Neural cell (in vitro differentiated cells): Measurements from ENCODE around the gene SP140L. TPM values are rescaled to one million over a fixed set of nuclear protein-coding genes. Genes with fewer than 3 reads are reported as not detected.

Experiments used
- H2AFZ ChIP-seq: fragments of 200-600, 300-800 bp; sonication (generic), shearing (Covaris generic); 2 replicates; pipeline ENCODE4 v1.6.0; 2014; ENCODE audit warnings: low read depth, mild to moderate bottlenecking, antibody characterized with exemption, low read length, moderate library complexity
- H3F3A ChIP-seq: fragments of 200-600 bp; shearing (Covaris generic); 2 replicates; pipeline ENCODE4 v1.6.1; 2016; ENCODE audit warnings: mild to moderate bottlenecking, moderate library complexity, mixed read lengths, antibody characterized with exemption, low read length; ENCODE audit not compliant: insufficient read depth, poor library complexity, severe bottlenecking
- H3K27ac ChIP-seq: fragments of 200-600, 300-800 bp; sonication (generic), shearing (Covaris generic); 2 replicates; pipeline ENCODE4 v1.5.1; 2014; ENCODE audit warnings: mild to moderate bottlenecking, low read length, moderate library complexity
- H3K27me3 ChIP-seq: fragments of 300-800, 200-600 bp; sonication (generic), shearing (Covaris generic); 2 replicates; pipeline ENCODE4 v1.6.0; 2014; ENCODE audit warnings: mild to moderate bottlenecking, low read depth, low read length, moderate library complexity; ENCODE audit not compliant: insufficient read depth
- H3K36me3 ChIP-seq: fragments of 300-800, 200-600 bp; sonication (generic), shearing (Covaris generic); 2 replicates; pipeline ENCODE4 v1.5.1; 2014; ENCODE audit warnings: mild to moderate bottlenecking, antibody characterized with exemption, low read length, moderate library complexity; ENCODE audit not compliant: insufficient read depth
- H3K4me2 ChIP-seq: fragments of 300-800, 200-600 bp; sonication (generic), shearing (Covaris generic); 2 replicates; pipeline ENCODE4 v1.6.0; 2014; ENCODE audit warnings: mild to moderate bottlenecking, low read length
- H3K4me3 ChIP-seq: fragments of 300-800, 200-600 bp; sonication (generic), shearing (Covaris generic); 2 replicates; pipeline ENCODE4 v1.5.1; 2014; ENCODE audit warnings: mild to moderate bottlenecking, low read length, moderate library complexity
- H3K79me2 ChIP-seq: fragments of 200-600 bp; shearing (Covaris generic); replicated peaks from 2 replicates; pipeline ENCODE4 v1.6.0; 2014; ENCODE audit warnings: mild to moderate bottlenecking, low read length, moderate library complexity; ENCODE audit not compliant: insufficient read depth
- H3K9ac ChIP-seq: fragments of 300-800, 200-600 bp; sonication (generic), shearing (Covaris generic); 2 replicates; pipeline ENCODE4 v1.6.1; 2016; ENCODE audit warnings: mild to moderate bottlenecking, low read length, mixed read lengths
- H3K9me2 ChIP-seq: fragments of 200-600 bp; shearing (Covaris generic); 2 replicates; pipeline ENCODE4 v1.6.1; 2016; ENCODE audit warnings: mild to moderate bottlenecking, low read length, mixed read lengths; ENCODE audit not compliant: insufficient read depth
- H3K9me3 ChIP-seq: fragments of 200-600, 300-800 bp; sonication (generic), shearing (Covaris generic); 2 replicates; pipeline ENCODE4 v1.6.1; 2016; ENCODE audit warnings: mild to moderate bottlenecking, mixed run types, low read length, moderate library complexity, mixed read lengths
- H4K20me1 ChIP-seq: fragments of 200-600 bp; shearing (Covaris generic); 2 replicates; pipeline ENCODE4 v1.6.1; 2016; ENCODE audit warnings: mild to moderate bottlenecking, mixed run types; ENCODE audit not compliant: insufficient read depth
- EP300 ChIP-seq: fragments of 450-650 bp; conservative IDR thresholded peaks from 2 replicates; pipeline ENCODE4 v1.6.1; 2014; ENCODE audit warnings: antibody characterized with exemption, mild to moderate bottlenecking, moderate library complexity; ENCODE audit not compliant: poor library complexity, severe bottlenecking
- EZH2 ChIP-seq: fragments of 200-600, 300-800 bp; shearing (Covaris generic), sonication (generic); IDR thresholded peaks from 2 replicates; pipeline ENCODE4 v1.6.1; 2014; ENCODE audit warnings: antibody characterized with exemption, low read length, borderline replicate concordance, mild to moderate bottlenecking; ENCODE audit not compliant: insufficient read depth, poor library complexity, severe bottlenecking
- MXI1 ChIP-seq: fragments of 450-650 bp; conservative IDR thresholded peaks from 2 replicates; pipeline ENCODE4 v1.6.1; 2014; ENCODE audit warnings: antibody characterized with exemption, mild to moderate bottlenecking; ENCODE audit not compliant: poor library complexity, severe bottlenecking
- POLR2AphosphoS5 ChIP-seq: IDR thresholded peaks from 2 replicates; pipeline ENCODE4 v1.6.1; 2012
- RAD21 ChIP-seq: fragments of 450-650 bp; conservative IDR thresholded peaks from 2 replicates; pipeline ENCODE4 v1.6.1; 2014; ENCODE audit warnings: antibody characterized with exemption, mild to moderate bottlenecking, moderate library complexity
- SMC3 ChIP-seq: fragments of 450-650 bp; conservative IDR thresholded peaks from 2 replicates; pipeline ENCODE4 v1.6.1; 2014; ENCODE audit warnings: antibody characterized with exemption, mild to moderate bottlenecking, moderate library complexity; ENCODE audit not compliant: poor library complexity
- TAF1 ChIP-seq: IDR thresholded peaks from 2 replicates; pipeline ENCODE4 v1.6.1; 2012; ENCODE audit warnings: low read depth
- polyA plus RNA-seq: library from polyadenylated mRNA; depleted of rRNA; stranded (reverse); fragments of >200 nt; gene quantifications from 2 replicates; pipeline ENCODE4 v1.2.3, GENCODE V29; 2014
- TF ChIP-seq, protein P1 (sequence below): fragments of 450-650 bp; IDR thresholded peaks from 2 replicates; pipeline ENCODE4 v1.5.1; 2014; ENCODE audit warnings: antibody characterized with exemption, mild to moderate bottlenecking, moderate library complexity; ENCODE audit not compliant: poor library complexity, severe bottlenecking
- TF ChIP-seq, protein P2 (sequence below): IDR thresholded peaks from 2 replicates; pipeline ENCODE4 v1.6.1; 2012; ENCODE audit warnings: borderline replicate concordance

Gene SP140L
- polyA plus RNA-seq, 1 donor from 2014 or later, result not detected

DNA sequence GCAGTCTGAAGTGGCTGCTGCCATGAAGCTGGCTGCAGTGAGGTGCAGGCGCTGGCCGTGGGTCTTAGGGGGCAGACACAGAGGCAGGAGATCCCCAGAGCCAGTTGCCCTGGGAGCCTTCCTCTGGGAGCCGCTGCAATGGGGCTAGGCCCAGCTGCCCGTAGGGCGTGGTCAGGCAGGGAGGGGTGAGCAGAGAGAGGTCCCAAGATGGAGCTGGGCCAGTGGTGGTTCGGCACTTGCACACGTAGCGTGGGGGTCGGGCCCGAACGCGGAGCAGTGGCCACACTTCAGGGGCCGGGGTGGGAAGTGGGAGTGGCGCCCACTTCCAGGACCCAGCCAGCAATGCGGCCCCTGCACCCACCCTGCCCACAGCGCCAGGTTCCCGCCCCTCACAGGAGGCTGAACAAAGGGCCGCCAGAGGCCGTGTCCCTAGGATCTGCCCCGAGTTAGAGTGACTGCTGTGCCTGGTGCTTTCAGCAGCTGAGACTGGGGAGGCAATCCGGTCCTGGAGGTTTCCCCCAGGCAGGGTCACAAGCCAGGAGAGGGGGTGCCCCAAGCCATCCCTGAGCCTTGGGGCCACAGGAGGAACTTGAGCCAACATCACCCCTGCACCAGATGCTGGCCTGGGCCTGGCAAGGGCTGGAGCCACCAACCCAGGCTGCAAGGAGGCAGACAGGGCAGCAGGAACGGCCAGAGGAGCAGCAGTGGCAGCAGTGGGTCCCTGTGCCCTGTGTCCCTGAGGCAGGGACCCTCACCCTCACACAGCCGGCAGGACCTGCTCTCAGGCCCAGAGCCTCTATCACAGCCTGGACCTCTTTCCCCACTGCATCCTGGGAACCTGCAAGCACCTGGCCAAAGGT, 21.3 kb upstream of the SP140L start:
- Histone ChIP-seq H3F3A (no peaks in the 10 kb centered on the region), H3K79me2 (no peaks in the 10 kb centered on the region), H3K4me2 (no peak overlapping the region), H3K4me3 (no peak overlapping the region), H4K20me1 (no peaks in the 10 kb centered on the region), H3K27ac (no peak overlapping the region), H3K27me3 (no peaks in the 10 kb centered on the region), H3K9ac (no peak overlapping the region), H3K9me2 (no peaks in the 10 kb centered on the region), H2AFZ (no peak overlapping the region), H3K9me3 (no peaks in the 10 kb centered on the region), H3K36me3 (no peaks in the 10 kb centered on the region)
- TF ChIP-seq, protein P1, sequence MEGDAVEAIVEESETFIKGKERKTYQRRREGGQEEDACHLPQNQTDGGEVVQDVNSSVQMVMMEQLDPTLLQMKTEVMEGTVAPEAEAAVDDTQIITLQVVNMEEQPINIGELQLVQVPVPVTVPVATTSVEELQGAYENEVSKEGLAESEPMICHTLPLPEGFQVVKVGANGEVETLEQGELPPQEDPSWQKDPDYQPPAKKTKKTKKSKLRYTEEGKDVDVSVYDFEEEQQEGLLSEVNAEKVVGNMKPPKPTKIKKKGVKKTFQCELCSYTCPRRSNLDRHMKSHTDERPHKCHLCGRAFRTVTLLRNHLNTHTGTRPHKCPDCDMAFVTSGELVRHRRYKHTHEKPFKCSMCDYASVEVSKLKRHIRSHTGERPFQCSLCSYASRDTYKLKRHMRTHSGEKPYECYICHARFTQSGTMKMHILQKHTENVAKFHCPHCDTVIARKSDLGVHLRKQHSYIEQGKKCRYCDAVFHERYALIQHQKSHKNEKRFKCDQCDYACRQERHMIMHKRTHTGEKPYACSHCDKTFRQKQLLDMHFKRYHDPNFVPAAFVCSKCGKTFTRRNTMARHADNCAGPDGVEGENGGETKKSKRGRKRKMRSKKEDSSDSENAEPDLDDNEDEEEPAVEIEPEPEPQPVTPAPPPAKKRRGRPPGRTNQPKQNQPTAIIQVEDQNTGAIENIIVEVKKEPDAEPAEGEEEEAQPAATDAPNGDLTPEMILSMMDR, result no peak
- TF ChIP-seq RAD21 (no peak), EP300 (no peak), EZH2 (no peak), MXI1 (no peak), SMC3 (no peak), TAF1 (no peak)

DNA sequence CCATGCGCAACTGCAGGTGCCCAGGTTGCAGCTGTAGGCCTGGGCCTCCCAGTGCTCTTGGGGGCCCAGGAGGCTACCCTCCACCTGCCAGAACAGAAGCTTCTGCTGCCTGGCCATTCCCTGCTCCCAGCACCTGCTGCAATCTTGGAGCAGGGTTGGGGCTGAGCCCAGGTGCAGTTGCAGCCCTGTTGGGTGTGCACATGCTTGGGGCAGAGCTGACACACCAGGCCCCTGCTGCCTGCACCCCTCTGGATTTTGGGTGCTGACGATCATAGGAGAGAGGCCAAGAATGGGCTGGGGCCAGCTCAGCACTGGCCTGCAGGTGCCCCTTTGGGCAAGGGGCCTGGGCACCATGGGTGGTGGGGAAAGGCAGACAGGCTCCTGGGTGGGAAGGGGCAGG, 20.5 kb upstream of the SP140L start:
- Histone ChIP-seq H3K27ac (no peak overlapping the region), H3K27me3 (no peaks in the 10 kb centered on the region), H3K9ac (no peak overlapping the region), H3K79me2 (no peaks in the 10 kb centered on the region), H2AFZ (no peak overlapping the region), H3K9me3 (no peaks in the 10 kb centered on the region), H3K36me3 (no peaks in the 10 kb centered on the region), H3K4me3 (no peak overlapping the region), H3K9me2 (no peaks in the 10 kb centered on the region), H3F3A (no peaks in the 10 kb centered on the region), H4K20me1 (no peaks in the 10 kb centered on the region), H3K4me2 (no peak overlapping the region)
- TF ChIP-seq SMC3, result no peak
- TF ChIP-seq EP300, result no peak
- TF ChIP-seq, protein P1, result no peak
- TF ChIP-seq, protein P2, sequence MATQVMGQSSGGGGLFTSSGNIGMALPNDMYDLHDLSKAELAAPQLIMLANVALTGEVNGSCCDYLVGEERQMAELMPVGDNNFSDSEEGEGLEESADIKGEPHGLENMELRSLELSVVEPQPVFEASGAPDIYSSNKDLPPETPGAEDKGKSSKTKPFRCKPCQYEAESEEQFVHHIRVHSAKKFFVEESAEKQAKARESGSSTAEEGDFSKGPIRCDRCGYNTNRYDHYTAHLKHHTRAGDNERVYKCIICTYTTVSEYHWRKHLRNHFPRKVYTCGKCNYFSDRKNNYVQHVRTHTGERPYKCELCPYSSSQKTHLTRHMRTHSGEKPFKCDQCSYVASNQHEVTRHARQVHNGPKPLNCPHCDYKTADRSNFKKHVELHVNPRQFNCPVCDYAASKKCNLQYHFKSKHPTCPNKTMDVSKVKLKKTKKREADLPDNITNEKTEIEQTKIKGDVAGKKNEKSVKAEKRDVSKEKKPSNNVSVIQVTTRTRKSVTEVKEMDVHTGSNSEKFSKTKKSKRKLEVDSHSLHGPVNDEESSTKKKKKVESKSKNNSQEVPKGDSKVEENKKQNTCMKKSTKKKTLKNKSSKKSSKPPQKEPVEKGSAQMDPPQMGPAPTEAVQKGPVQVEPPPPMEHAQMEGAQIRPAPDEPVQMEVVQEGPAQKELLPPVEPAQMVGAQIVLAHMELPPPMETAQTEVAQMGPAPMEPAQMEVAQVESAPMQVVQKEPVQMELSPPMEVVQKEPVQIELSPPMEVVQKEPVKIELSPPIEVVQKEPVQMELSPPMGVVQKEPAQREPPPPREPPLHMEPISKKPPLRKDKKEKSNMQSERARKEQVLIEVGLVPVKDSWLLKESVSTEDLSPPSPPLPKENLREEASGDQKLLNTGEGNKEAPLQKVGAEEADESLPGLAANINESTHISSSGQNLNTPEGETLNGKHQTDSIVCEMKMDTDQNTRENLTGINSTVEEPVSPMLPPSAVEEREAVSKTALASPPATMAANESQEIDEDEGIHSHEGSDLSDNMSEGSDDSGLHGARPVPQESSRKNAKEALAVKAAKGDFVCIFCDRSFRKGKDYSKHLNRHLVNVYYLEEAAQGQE, result no peak
- TF ChIP-seq POLR2AphosphoS5, result no peak
- TF ChIP-seq EZH2, result no peak
